ENCODE results near the gene CSTF1. TPM values are rescaled to one million over a fixed set of nuclear protein-coding genes. Genes with fewer than 3 reads are reported as not detected.
"Not testable (repeated sequence)": the region's sequence is repeated elsewhere in the genome, so short reads cannot be mapped to it uniquely, and the experiment has no call there.

CSTF1 gene
- polyA plus RNA-seq, 1 of the 3 experiments (the other 2 are of a cell fraction) = 23.4 TPM

DNA sequence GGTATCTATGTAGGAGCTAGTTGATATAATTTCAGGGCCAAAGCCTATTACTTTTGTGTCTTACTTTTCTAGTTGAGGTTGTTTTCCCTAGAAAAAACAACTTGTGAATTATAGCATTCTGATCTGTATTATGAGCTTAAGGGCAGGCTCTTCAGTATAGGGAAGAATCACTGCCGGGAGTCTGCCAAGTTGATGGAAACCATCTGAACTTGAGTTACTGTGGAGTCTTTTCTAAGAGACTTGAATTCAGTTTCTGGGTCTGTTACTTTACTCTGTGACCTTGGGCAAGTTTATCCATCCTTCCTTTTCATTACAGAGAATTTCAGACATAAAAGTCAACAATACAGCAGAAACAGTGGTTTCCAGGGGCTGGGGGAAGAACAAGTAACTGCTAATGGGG lies 17.5 kb downstream of the CSTF1 start:
- H3F3A ChIP-seq (replicated peaks; ENCODE audit: insufficient read depth) = no peaks in the 10 kb centered on the region
- no peak for TF ChIP-seq MAX (IDR thresholded peaks at IDR 0.05; ENCODE audit: low read depth)
- TF ChIP-seq RFX5 (IDR thresholded peaks at IDR 0.05; ENCODE audit: low read length) = no peak
- no peak overlapping the region for H3K27ac ChIP-seq (ENCODE audit: low read depth in 2 of 2, low read length in 1 of 2)
- H3K36me3 ChIP-seq (replicated peaks in 1 of 2; ENCODE audit: control insufficient read depth in 1 of 2, insufficient read depth in 2 of 2, low read length in 1 of 2) = peaks cover 18 to 26% of the 10 kb centered on the region in 2 experiments
- H4K20me1 ChIP-seq (ENCODE audit: insufficient read depth) = no peaks in the 10 kb centered on the region
- H3K4me3 ChIP-seq (ENCODE audit: low read depth in 2 of 2, low read length in 1 of 2) = no peak overlapping the region
- H3K27me3 ChIP-seq (ENCODE audit: insufficient read depth) = no peaks in the 10 kb centered on the region
- H3K9me3 ChIP-seq = no peaks in the 10 kb centered on the region
- no peak overlapping the region for H2AFZ ChIP-seq (ENCODE audit: low read depth)
- no peaks in the 10 kb centered on the region for H3K9me2 ChIP-seq
- CTCF ChIA-PET = interaction anchor here (1.1 kb wide), 1 partner anchor 9 kb away, joined by 5 read pairs; no protein-coding TSS in a partner anchor
- H3K79me2 ChIP-seq (ENCODE audit: insufficient read depth) = peaks cover 8% of the 10 kb centered on the region; the same call in 1 of the 2 replicates
- POLR2A ChIA-PET = no interaction called here
- H3K4me1 ChIP-seq (ENCODE audit: control insufficient read depth in 1 of 2, insufficient read depth in 2 of 2, low read depth in 1 of 2, low read length in 1 of 2) = no peaks in the 10 kb centered on the region
- WGBS (ENCODE audit: low lambda C conversion rate) = 67% methylated on average over 1 of the region's 1 CpG
- no peak overlapping the region for H3K9ac ChIP-seq
- H3K4me2 ChIP-seq = no peak overlapping the region
- DNase-seq = no peak

DNA sequence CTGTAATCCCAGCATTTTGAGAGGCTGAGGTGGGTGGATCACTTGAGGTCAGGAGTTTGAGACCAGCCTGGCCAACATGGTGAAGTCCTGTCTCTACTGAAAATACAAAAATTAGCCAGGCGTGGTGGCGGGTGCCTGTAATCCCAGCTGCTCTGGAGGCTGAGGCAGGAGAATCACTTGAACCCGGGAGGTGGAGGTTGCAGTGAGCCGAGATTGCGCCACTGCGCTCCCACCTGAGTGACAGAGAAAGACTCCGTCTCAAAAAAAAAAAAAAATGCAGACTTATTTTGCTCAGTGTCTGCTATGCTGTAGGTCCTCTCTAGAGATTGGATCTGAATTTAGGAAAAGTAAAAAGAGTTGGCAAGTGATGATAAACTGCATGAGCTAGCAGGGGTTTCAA lies 18.8 kb downstream of the CSTF1 start:
- H3K9me3 ChIP-seq; POLR2A ChIA-PET; H3K27ac ChIP-seq (ENCODE audit: low read depth in 2 of 2, low read length in 1 of 2); H3K4me3 ChIP-seq (ENCODE audit: low read depth in 2 of 2, low read length in 1 of 2); H3F3A ChIP-seq (replicated peaks; ENCODE audit: insufficient read depth); H2AFZ ChIP-seq (ENCODE audit: low read depth); H3K4me1 ChIP-seq (ENCODE audit: control insufficient read depth in 1 of 2, insufficient read depth in 2 of 2, low read depth in 1 of 2, low read length in 1 of 2); H4K20me1 ChIP-seq (ENCODE audit: insufficient read depth); H3K79me2 ChIP-seq (ENCODE audit: insufficient read depth); H3K4me2 ChIP-seq; DNase-seq; H3K9ac ChIP-seq; H3K9me2 ChIP-seq; H3K27me3 ChIP-seq (ENCODE audit: insufficient read depth): not testable (repeated sequence)
- H3K36me3 ChIP-seq (replicated peaks in 1 of 2; ENCODE audit: control insufficient read depth in 1 of 2, insufficient read depth in 2 of 2, low read length in 1 of 2) = peaks cover 11 to 13% of the 10 kb centered on the region in 2 experiments
- 96% methylated on average over 7 of the region's 7 CpGs for WGBS (ENCODE audit: low lambda C conversion rate)
- CTCF ChIA-PET = interaction anchor here (0.7 kb wide), 1 partner anchor 893 kb away, joined by 4 read pairs; no protein-coding TSS in a partner anchor

DNA sequence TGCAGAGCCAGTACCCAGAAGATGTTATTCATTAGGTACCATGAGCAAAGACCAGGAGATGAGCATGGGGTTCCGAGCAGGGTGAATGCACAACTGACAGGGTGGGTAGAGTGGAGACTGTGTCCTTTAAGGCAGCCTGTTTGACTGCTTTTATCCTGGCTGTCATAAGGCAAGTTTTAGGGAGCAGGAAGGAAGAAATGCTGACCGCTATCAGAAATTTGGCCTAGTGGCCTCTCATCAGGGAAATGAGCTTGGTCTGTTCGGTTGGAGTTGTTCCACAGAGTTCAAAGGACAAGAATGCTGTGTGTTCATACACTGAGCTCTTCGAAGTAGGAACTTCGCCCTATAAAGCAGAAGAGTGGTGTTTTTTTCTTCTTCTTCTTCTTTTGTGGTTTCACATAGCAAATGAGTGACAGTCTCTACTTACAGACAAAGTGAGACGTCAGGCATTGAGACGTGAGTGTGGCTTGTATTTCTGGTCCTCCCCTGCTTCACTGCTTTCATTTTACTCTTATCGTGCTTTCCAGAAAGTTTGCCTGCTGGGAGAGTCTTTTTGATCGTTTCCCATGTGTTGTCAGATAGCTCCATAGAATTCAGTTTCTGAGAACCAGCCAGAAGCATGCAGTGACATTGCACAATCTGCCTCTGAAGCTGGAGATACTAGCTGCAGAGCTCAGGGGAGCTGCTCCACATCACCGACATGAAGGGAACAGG lies 19.5 kb downstream of the CSTF1 start, which contains the start of gene CASS4:
Gene CASS4, plus strand, starts transcription at position 502 of the 714 bp plus-strand sequence. Its CDS starts 199 bp downstream, at position 701.
- no peak within 1 kb of the TSS for H3K4me2 ChIP-seq
- no peak for TF ChIP-seq GATA2 (CRISPR knock-in tag; IDR thresholded peaks at IDR 0.05)
- WGBS (ENCODE audit: low lambda C conversion rate) = 91% methylated on average over 10 of the region's 10 CpGs
- H2AFZ ChIP-seq (ENCODE audit: low read depth) = no peak within 1 kb of the TSS
- H3K27me3 ChIP-seq (ENCODE audit: insufficient read depth) = no peaks in the 10 kb centered on the region
- no peaks in the 10 kb centered on the region for H3F3A ChIP-seq (replicated peaks; ENCODE audit: insufficient read depth)
- H3K79me2 ChIP-seq (ENCODE audit: insufficient read depth) = no peaks in the 10 kb centered on the region
- H3K4me1 ChIP-seq (ENCODE audit: control insufficient read depth in 1 of 2, insufficient read depth in 2 of 2, low read depth in 1 of 2, low read length in 1 of 2) = no peaks in the 10 kb centered on the region
- no peak for DNase-seq
- H3K9me3 ChIP-seq = no peaks in the 10 kb centered on the region
- H3K36me3 ChIP-seq (replicated peaks in 1 of 2; ENCODE audit: control insufficient read depth in 1 of 2, insufficient read depth in 2 of 2, low read length in 1 of 2) = peaks cover 7% of the 10 kb centered on the region in 2 experiments
- POLR2A ChIA-PET = no interaction called here
- no peaks in the 10 kb centered on the region for H3K9me2 ChIP-seq
- no peaks in the 10 kb centered on the region for H4K20me1 ChIP-seq (ENCODE audit: insufficient read depth)
- H3K27ac ChIP-seq (ENCODE audit: low read depth in 2 of 2, low read length in 1 of 2) = no peak within 1 kb of the TSS
- CTCF ChIA-PET = interaction anchor here (0.6 kb wide), 1 partner anchor 11 kb away, joined by 3 read pairs; no protein-coding TSS in a partner anchor
- no peak within 1 kb of the TSS for H3K4me3 ChIP-seq (ENCODE audit: low read depth in 2 of 2, low read length in 1 of 2)
- H3K9ac ChIP-seq = no peak within 1 kb of the TSS

DNA sequence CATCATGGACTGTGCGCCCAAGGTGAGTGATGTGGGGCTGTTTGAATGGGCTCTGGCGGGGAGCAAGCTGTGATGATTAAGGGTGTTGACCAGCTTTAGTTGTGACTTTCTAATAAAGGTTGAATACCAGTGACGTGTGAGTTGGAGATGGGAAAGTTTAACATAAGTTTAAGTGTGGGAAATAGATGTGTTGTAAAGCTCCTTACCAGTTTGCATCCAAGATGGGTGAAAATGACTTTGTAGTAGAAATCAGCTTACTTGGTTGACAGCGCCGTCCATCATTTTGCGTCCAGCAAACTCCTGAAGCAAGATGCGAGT lies 20.0 kb downstream of the CSTF1 start:
- Histone ChIP-seq H3K27me3 (ENCODE audit: insufficient read depth) (no peaks in the 10 kb centered on the region), H4K20me1 (ENCODE audit: insufficient read depth) (no peaks in the 10 kb centered on the region), H3K27ac (ENCODE audit: low read depth in 2 of 2, low read length in 1 of 2) (no peak overlapping the region), H3K36me3 (replicated peaks in 1 of 2; ENCODE audit: control insufficient read depth in 1 of 2, insufficient read depth in 2 of 2, low read length in 1 of 2) (peaks cover 1 to 4% of the 10 kb centered on the region in 2 experiments), H3K4me1 (ENCODE audit: control insufficient read depth in 1 of 2, insufficient read depth in 2 of 2, low read depth in 1 of 2, low read length in 1 of 2) (no peaks in the 10 kb centered on the region), H3K9ac (no peak overlapping the region), H3K9me2 (no peaks in the 10 kb centered on the region), H3K4me3 (ENCODE audit: low read depth in 2 of 2, low read length in 1 of 2) (no peak overlapping the region), H3F3A (replicated peaks; ENCODE audit: insufficient read depth) (no peaks in the 10 kb centered on the region), H2AFZ (ENCODE audit: low read depth) (no peak overlapping the region), H3K9me3 (no peaks in the 10 kb centered on the region), H3K4me2 (no peak overlapping the region), H3K79me2 (ENCODE audit: insufficient read depth) (no peaks in the 10 kb centered on the region)
- 97% methylated on average over 7 of the region's 7 CpGs for WGBS (ENCODE audit: low lambda C conversion rate)
- CTCF ChIA-PET = interaction anchor here (0.6 to 1.1 kb wide), 2 partner anchors 11 to 213 kb away, joined by 3 read pairs; no protein-coding TSS in a partner anchor
- POLR2A ChIA-PET = no interaction called here
- DNase-seq = no peak
- TF ChIP-seq EZH2phosphoT487 (IDR thresholded peaks at IDR 0.05; ENCODE audit: borderline replicate concordance, low read depth) = no peak
- no peak for TF ChIP-seq MAX (IDR thresholded peaks at IDR 0.05; ENCODE audit: low read depth)
- TF ChIP-seq USF1 (IDR thresholded peaks at IDR 0.05; ENCODE audit: borderline replicate concordance, low read depth) = no peak
- TF ChIP-seq RFX5 (IDR thresholded peaks at IDR 0.05; ENCODE audit: low read length) = no peak
- no peak for TF ChIP-seq NRF1 (IDR thresholded peaks at IDR 0.05; ENCODE audit: low read depth, low read length)
- TF ChIP-seq RAD21 (IDR thresholded peaks at IDR 0.05; ENCODE audit: low read length) = no peak
- TF ChIP-seq, protein P1, sequence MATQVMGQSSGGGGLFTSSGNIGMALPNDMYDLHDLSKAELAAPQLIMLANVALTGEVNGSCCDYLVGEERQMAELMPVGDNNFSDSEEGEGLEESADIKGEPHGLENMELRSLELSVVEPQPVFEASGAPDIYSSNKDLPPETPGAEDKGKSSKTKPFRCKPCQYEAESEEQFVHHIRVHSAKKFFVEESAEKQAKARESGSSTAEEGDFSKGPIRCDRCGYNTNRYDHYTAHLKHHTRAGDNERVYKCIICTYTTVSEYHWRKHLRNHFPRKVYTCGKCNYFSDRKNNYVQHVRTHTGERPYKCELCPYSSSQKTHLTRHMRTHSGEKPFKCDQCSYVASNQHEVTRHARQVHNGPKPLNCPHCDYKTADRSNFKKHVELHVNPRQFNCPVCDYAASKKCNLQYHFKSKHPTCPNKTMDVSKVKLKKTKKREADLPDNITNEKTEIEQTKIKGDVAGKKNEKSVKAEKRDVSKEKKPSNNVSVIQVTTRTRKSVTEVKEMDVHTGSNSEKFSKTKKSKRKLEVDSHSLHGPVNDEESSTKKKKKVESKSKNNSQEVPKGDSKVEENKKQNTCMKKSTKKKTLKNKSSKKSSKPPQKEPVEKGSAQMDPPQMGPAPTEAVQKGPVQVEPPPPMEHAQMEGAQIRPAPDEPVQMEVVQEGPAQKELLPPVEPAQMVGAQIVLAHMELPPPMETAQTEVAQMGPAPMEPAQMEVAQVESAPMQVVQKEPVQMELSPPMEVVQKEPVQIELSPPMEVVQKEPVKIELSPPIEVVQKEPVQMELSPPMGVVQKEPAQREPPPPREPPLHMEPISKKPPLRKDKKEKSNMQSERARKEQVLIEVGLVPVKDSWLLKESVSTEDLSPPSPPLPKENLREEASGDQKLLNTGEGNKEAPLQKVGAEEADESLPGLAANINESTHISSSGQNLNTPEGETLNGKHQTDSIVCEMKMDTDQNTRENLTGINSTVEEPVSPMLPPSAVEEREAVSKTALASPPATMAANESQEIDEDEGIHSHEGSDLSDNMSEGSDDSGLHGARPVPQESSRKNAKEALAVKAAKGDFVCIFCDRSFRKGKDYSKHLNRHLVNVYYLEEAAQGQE (IDR thresholded peaks at IDR 0.05; ENCODE audit: low read depth, low read length) = no peak
- TF ChIP-seq NFIC (IDR thresholded peaks at IDR 0.05; ENCODE audit: borderline replicate concordance) = no peak
